Medulla oblongata (tissue), 1 donor: Measurements from ENCODE around the gene TMEM192.
"Not testable (repeated sequence)": the region's sequence is repeated elsewhere in the genome, so short reads cannot be mapped to it uniquely, and the experiment has no call there.

ENCODE experiments used
- DNase-seq: peaks from one replicate; pipeline ENCODE4 v3.0.0-alpha.2; 2015; ENCODE audit errors: extremely low spot score

The TMEM192 gene

DNA sequence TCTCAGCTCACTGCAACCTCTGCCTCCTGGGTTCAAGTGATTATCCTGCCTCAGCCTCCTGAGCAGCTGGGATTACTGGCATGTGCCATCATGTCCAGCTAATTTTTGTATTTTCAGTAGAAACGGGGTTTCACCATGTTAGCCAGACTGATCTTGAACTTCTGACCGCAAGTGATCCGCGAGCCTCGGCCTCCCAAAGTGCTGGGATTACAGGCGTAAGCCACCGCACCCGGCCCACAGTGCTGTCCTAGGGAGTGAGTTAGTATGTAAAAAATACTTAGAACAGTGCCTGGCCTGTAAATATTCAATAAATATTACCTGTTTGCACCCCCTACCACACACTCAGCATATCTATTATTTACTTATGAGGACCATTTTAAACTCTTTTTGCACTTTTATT is 20.5 kb downstream of the TMEM192 start:
- not testable (repeated sequence) for DNase-seq

DNA sequence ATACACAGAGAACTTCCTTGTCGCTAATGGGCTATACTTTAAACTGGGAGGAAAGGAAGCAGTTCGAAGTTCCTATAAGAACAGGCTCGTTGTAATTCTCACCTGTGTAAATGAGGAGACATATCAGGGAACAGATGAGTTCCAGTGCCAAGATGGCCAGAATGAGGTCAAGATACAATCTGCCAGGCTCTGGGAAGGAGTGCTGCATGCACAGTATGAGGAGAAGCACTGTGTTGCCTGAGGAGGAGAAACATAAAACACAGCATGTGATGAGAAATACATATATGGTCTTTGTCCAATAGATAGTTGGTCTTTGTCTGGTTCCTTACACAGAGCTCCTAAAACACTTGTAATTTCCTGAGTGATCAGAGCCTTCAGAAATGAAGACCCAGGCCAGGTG is 24.3 kb downstream of the TMEM192 start:
- DNase-seq: no peak

DNA sequence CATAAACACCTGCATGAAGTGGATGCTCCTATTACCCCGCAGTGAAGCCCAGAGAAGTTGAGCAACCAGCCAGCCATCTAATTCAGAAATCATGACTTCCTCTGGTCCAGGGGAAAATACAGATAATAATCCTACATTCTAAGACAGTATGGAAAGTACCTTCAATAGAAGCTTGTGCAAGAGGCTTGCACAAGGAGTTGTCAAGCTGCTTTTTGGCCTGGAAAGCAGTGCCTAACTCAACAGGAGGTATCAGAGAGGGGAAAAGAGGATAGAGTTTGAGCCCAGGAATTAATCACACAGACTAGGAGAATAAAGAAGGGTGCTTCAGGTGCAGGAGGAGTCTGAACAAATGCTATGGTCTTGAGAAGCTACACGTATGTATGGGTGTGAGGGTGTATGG is 26.7 kb downstream of the TMEM192 start:
- DNase-seq: no peak

DNA sequence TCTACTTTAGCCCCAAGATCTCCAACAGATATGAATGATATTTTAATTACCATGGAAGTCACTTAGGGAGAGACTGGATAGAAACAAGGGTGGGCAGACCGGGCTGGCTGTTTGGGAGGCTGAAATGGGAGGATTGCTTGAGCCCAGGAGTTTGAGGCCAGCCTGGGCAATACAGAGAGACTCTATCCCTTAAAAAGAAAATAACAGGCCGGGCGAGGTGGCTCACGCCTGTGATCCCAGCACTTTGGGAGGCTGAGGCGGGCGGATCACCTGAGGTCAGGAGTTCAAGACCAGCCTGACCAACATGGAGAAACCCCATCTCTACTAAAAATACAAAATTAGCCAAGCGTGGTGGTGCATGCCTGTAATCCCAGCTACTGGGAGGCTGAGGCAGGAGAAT is 27.9 kb downstream of the TMEM192 start:
- not testable (repeated sequence) for DNase-seq

DNA sequence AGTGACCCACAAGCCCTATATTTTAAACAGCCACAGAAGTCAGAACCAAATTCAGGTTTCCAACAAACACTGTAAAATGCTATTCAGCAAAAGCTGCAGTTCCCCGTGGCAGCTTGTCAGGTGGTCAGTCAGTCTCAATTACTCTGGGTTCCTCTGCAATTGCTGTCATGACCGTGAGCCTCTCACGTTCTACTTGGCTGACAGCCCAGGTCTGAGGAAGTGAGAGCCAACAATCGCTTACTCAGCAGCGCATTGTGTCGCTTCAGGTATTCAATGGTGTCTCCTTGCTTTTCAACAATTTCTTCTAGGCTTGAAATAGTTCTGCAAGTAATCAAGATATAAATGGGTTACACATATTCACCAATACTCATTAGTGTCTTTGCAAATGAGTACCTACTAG is 33.2 kb downstream of the TMEM192 start:
- DNase-seq: peak; percentile 50

DNA sequence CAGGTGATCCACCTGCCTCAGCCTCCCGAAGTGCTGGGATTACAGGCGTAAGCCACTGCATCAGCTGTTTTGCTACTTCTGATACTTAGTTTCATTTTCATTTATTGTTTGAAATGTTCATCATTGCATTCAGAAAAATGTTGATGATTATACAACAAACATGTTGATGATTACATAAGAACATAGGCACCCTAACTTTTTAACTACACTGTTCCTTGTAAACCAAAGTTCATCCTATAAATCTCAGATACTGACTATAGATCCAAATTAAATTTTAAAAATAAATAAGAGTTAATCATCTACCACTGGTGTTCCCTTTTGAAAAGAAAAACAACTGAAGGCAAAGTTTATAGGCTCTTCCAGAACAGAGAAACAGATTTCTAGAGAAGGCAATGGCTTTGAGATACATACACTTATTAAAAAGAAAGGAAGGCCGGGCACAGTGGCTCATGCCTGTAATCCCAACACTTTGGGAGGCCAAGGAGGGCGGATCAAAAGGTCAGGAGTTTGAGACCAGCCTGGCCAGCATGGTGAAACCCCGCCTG is 35.6 kb downstream of the TMEM192 start:
- no peak for DNase-seq

DNA sequence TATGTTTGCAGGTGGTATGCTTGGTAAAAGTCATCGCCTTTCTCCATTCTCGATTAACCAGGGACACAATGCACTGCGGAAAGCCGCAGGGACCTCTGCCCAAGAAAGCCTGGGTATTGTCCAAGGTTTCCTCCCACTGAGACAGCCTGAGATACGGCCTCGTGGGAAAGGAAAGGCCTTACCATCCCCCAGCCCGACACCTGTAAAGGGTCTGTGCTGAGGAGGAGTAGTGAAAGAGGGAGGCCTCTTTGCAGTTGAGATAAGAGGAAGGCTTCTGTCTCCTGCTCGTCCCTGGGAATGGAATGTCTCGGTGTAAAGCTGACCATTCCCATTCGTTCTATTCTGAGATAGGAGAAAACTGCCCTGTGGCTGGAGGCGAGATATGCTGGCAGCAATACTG is 39.3 kb downstream of the TMEM192 start:
- not testable (repeated sequence) for DNase-seq

DNA sequence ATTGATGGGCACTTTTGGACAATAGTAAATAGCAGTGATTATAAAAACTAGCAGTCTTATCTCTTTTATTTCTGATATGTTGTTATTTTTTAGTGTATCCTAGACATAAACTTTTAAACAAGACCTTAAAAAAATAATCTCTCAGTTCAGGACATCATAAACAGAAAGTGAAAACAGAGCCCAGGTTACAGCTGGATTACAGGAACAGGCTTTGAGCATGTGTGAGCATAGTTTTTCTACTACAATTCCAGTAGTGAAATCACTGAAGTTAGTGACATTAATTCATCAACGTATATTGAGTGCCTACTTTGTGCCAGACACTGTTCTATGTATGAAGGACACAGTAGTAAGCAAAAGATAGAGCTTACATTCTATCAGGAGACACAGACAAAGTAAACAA is 42.1 kb downstream of the TMEM192 start:
- no peak for DNase-seq

DNA sequence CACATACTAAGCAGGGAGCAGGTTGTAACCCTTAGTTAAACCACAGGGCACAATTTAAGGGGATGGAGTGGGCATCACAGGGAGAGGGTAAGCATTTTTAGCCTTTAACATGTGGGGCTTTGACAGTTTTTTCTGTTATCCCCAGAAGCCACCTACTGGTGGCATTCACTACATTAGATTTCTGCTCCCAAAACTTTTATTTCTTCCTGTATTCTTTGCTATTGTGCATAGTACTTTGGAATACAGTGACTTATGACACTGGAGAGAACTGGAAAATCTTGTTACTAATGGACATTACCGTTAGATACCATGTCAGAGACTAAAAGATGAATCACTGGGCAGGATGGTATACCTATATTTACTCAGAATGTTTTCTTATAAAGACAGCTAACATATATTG is 51.7 kb downstream of the TMEM192 start:
- peak; percentile 19 for DNase-seq

DNA sequence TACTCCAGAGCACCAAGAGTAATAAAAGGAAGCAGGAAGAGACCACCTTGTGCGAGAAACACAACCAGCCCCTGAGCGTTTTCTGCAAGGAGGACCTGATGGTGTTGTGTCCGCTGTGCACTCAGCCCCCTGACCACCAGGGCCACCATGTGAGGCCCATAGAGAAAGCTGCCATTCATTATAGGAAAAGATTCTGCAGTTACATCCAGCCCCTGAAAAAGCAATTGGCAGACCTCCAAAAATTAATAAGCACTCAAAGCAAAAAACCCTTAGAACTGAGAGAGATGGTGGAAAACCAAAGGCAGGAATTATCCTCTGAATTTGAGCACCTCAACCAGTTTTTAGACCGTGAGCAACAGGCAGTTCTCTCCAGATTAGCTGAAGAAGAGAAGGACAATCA is 53.3 kb downstream of the TMEM192 start:
- DNase-seq: no peak

DNA sequence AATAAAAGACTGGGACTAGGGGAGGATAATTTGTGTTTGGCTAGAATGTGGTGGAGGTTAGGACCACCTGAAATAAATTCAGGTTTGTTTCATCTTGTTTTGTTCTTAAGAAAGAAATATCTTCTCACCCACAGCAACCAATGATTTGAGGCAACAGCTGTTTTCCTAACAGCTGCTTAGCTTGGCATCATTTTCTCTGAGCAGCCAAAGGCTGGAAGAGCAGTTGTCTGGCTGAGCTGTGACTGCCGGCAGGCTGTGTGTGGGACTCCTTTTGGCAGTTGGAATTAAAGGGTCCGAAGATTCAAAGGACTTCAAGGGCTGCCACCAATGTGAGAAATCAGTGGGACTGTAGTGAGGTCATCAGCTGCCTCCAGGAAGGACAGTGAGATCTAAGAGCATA is 54.0 kb downstream of the TMEM192 start:
- no peak for DNase-seq

DNA sequence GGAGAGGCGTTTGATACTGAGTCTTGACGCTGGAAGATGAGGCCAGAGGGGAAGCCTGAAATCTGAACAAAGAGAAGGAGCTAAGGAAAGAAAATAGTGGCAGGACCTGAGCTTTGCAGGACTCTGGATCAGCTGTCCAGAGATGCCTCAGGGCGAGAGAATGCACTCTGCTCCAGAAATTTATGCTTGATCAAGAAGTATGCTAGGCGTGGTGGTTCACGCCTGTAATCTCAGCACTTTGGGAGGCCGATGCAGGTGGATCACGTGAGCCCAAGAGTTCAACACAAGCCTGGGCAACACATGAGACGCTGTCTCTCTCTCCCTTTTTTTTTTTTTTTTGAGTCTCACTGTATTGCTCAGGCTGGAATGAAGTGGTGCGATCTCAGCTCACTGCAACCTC is 57.1 kb downstream of the TMEM192 start:
- no peak for DNase-seq

DNA sequence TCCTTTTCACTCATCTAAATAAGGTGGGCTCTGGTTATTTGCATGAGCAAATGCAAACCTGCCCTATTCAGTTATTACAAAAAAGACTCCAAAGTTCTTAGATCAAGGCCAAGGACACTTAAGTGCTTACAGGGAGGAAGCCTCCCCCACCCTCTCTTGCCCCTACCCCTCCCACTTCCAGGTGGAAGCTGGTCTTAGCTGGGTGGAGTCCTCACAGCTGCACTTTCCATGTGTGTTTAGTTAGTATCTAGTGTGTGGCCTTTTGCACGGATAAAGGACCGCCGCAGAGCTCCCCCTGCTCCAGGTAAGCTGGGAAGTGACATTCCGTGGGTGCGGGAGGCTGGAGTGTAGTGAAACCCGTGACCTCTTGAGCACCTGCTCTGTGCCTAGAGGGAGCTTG is 59.0 kb downstream of the TMEM192 start, which contains the start of gene TRIM75:
TSS of gene TRIM75 (plus strand) at position 222 of the 400 bp plus-strand sequence. CDS start 5,282 bp downstream, outside the sequence.
- no peak for DNase-seq

DNA sequence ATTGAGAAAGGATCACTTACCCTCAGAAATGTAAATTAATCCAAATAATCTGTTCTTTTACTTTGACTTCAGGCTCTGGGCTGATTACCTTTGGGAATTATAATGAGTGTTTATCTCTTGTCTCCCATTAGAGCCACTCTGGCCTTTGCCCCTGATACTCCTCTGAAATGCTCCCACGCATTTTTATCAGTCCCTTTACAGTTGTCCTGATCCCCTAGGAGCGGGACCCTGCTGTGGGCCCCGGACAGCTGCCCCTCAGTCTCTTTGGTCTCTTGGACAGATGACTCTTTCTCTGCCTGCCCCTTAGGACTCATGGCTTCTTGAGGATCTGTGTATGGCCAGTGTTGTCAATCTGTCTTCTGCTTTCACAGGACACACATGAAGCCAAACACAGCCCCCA is 60.0 kb downstream of the TMEM192 start:
- DNase-seq: no peak

DNA sequence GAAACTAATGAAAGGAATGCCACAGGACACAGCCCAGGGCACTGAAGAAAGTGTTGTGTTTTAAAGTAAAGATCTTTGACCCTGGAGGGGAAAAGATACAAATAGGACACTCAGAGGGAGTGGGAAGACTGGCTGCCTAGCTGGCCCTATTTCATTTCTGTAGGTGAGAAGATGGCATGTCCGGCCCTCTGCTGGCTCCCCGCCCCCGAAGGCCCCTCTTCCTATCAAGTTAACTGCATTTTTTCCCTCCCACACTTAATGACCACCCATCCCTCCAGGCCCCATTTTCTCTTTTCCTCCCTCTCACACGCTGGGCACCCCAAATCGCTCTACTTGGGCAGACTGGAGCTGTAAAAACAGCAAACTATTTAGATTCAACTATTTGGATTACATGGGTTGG is 64.5 kb downstream of the TMEM192 start:
- DNase-seq: no peak

DNA sequence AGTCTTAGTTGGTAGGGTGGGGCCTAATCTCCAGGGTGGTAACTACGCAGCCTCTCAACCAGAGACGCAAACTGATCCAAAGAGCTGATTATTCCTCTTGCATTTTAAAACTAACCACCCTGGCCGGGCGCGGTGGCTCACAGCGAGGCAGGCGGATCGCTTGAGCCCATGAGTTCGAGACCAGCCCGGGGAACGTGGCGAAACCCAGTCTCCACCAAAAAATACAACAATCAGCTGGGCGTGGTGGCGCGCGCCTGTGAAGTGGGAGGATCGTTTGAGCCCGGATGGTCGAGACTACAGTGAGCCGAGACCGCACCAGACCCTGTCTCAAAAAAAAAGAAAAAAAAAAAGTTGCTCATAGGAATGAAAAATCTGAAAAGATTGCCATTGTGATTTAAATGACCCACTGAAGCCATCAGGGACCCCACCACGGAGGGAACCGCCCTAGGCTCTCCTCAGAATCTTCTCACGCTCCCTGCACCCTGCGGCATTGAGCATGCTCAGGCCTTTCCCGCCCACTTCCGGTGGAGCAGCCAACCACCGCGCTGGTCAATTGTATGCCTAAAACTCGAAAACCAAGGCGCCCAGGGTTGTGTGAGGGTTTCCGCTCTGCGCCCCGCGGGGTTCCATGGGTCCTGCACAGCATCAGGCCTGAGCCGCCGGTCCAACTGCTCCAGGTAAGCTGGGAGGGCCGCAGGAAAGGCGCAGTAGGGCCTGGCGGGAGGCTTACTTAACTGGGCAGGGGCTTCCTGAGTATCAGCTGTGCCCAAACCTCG is 81.0 kb downstream of the TMEM192 start, which contains the start of gene TRIM60:
TSS of gene TRIM60 (plus strand) at position 564 of the 776 bp plus-strand sequence. CDS start 8,074 bp downstream, outside the sequence.
- DNase-seq: no peak

DNA sequence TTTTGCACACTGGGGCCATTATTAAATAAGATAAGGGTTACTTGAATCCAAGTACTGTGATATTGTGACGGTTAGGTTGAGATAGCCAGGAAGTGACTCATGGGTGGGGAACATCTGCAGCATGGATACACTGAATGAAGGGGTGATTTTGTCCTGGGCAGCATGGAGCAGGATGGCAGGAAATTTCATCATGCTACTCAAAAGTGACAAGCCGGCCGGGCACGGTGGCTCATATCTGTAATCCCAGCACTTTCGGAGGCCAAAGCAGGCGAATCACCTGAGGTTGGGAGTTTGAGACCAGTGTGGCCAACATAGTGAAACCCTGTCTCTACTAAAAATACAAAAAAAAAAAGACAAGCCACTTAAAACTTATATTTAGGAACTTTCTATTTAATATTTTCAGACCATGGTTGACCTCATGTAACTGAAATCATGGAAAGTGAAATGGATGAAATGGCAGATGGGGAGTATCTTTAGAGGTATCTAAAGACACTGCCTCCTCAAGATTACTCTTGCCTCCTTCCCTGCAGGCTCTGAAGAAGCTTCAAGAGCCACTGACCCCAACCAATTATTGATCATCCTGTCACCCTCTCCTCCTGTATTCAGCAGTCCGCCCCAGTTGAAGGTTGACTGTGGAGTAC is 84.8 kb downstream of the TMEM192 start:
- DNase-seq: peak; percentile 7

DNA sequence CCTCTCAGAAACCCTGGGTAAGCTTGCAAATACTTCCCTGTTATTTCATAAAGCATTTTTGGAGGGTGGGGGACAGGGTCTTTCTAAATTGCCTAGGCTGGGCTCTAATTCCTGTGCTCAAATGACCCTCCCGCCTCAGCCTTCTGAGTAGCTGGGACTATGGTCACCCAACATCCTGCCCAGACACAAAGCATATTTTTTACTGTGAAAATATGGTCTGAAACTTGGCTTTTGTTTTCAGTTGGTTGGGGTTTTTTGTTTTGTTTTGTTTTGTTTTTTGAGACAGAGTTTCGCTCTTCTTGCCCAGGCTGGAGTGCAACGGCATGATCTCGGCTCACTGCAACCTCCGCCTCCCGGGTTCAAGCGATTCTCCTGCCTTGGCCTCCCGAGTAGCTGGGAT is 86.9 kb downstream of the TMEM192 start:
- DNase-seq: not testable (repeated sequence)
